T-cell (primary cell): ENCODE measurements around the gene MYO1D. TPM values are rescaled to one million over a fixed set of nuclear protein-coding genes. Genes with fewer than 3 reads are reported as not detected.

Experiments used
- ATAC-seq, 4 experiments: fragments of 200-7000 bp in 3 of 4; fragments of 150-1000 bp in 1 of 4; cut with Tn5 transposase; replicated peaks in 1 of 4; 1 replicate in 3 of 4; 2 replicates in 1 of 4; pipeline ENCODE4 v1.10.0; 2021; ENCODE audit warnings: moderate library complexity in 3 of 4, mild to moderate bottlenecking in 2 of 4, moderate number of reproducible peaks in 1 of 4
- CTCF ChIA-PET, 2 donors: fragments of 300-600 bp; sonication (Branson Sonifier 250); formaldehyde crosslinking; loops; one replicate each; lab custom pipeline; 2022; ENCODE audit warnings: antibody characterized with exemption in 2 of 2; lab: Charles Lee
- POLR2A ChIA-PET, 2 donors: fragments of 300-600 bp; sonication (Branson Sonifier 250); formaldehyde crosslinking; loops; one replicate each; lab custom pipeline; 2022; ENCODE audit warnings: antibody characterized with exemption in 2 of 2; lab: Charles Lee
- DNase-seq, 35 experiments: peaks; one replicate each; pipeline versions ENCODE4 v3.0.0 to v3.0.0-alpha.2; 2013 to 2023
- H3K27ac ChIP-seq: one replicate; pipeline ENCODE4 v1.5.1; 2013; ENCODE audit warnings: low read length
- H3K27me3 ChIP-seq, 2 experiments: replicated peaks in 1 of 2; 1 replicate in 1 of 2; 2 replicates in 1 of 2; pipeline versions ENCODE4 v1.6.1 to v1.7.0; 2013; ENCODE audit warnings: low read length in 1 of 2, mixed read lengths in 1 of 2; ENCODE audit not compliant: control insufficient read depth in 2 of 2, insufficient read depth in 2 of 2; ENCODE audit errors: extremely low read depth in 1 of 2
- H3K36me3 ChIP-seq, 2 donors: 1 replicate in 1 of 2; 2 replicates in 1 of 2; pipeline versions ENCODE4 v1.6.1 to v1.7.0; 2013; ENCODE audit warnings: low read length in 1 of 2; ENCODE audit not compliant: control insufficient read depth in 2 of 2, insufficient read depth in 1 of 2; ENCODE audit errors: extremely low read depth in 1 of 2
- H3K4me1 ChIP-seq, 2 experiments: 1 replicate in 1 of 2; 2 replicates in 1 of 2; pipeline versions ENCODE4 v1.6.1 to v1.7.0; 2013; ENCODE audit warnings: low read length in 2 of 2, mixed read lengths in 1 of 2; ENCODE audit not compliant: insufficient read depth in 2 of 2, control insufficient read depth in 1 of 2; ENCODE audit errors: extremely low read depth in 1 of 2
- H3K4me3 ChIP-seq, 2 donors: 1 replicate in 1 of 2; 2 replicates in 1 of 2; pipeline versions ENCODE4 v1.5.1 to v1.7.0; 2013; ENCODE audit warnings: mild to moderate bottlenecking in 2 of 2, low read length in 1 of 2, moderate library complexity in 1 of 2; ENCODE audit not compliant: control insufficient read depth in 1 of 2; ENCODE audit errors: extremely low read depth in 1 of 2
- H3K9me3 ChIP-seq: 2 replicates; pipeline ENCODE4 v1.7.0; 2013
- H3K27ac Mint-ChIP-seq, 2 donors: one replicate each; pipeline ENCODE4 v1.8.0; 2020 to 2021; ENCODE audit warnings: mild to moderate bottlenecking in 2 of 2, mixed read lengths in 2 of 2
- H3K27me3 Mint-ChIP-seq, 2 donors: one replicate each; pipeline ENCODE4 v1.8.0; 2021 to 2022; ENCODE audit warnings: mixed read lengths in 2 of 2
- H3K36me3 Mint-ChIP-seq: one replicate; pipeline ENCODE4 v1.8.0; 2021; ENCODE audit warnings: mixed read lengths
- H3K4me1 Mint-ChIP-seq, 3 donors: one replicate each; pipeline ENCODE4 v1.8.0; 2020 to 2022; ENCODE audit warnings: mixed read lengths in 3 of 3, mild to moderate bottlenecking in 1 of 3
- H3K4me3 Mint-ChIP-seq, 3 donors: one replicate each; pipeline ENCODE4 v1.8.0; 2020 to 2022; ENCODE audit warnings: mild to moderate bottlenecking in 3 of 3, mixed read lengths in 3 of 3, moderate library complexity in 3 of 3
- H3K9me3 Mint-ChIP-seq, 3 donors: one replicate each; pipeline ENCODE4 v1.8.0; 2020 to 2022; ENCODE audit warnings: mixed read lengths in 3 of 3
- WGBS: methylation state at CpG from one replicate; pipeline ENCODE4 v1.1.5; 2013; ENCODE audit warnings: missing lambda C conversion rate; ENCODE audit not compliant: insufficient coverage; 5-methylcytosine and 5-hydroxymethylcytosine counted together
- total RNA-seq, 35 experiments: library from RNA in 6 of 35; stranded (reverse) in 6 of 35; fragments of 120-200 nt in 1 of 35; gene quantifications; one replicate each; pipeline versions ENCODE4 v1.2.1 to v1.2.4 and lab custom pipeline; 2013 to 2026

Gene MYO1D
- total RNA-seq, 5 donors from 2014 or later (not counting 1 experiment from before 2014, with no cell fraction given), result 8.3 to 11.1 (median 9.5) TPM

- no peak overlapping the region for H3K27ac ChIP-seq
- no peak overlapping the region for H3K4me3 Mint-ChIP-seq
- H3K9me3 Mint-ChIP-seq, result no peaks in the 10 kb centered on the region
- H3K36me3 ChIP-seq, result no peaks in the 10 kb centered on the region
- no peaks in the 10 kb centered on the region for H3K4me1 ChIP-seq
- ATAC-seq (no peak), DNase-seq (no peak)
- no CpG with 5 or more reads among the region's 3 CpGs for WGBS
- H3K4me1 Mint-ChIP-seq, result no peaks in the 10 kb centered on the region
- ChIA-PET POLR2A (no interaction called here), CTCF (no interaction called here)
- no peak overlapping the region for H3K27ac Mint-ChIP-seq
- no peaks in the 10 kb centered on the region for H3K9me3 ChIP-seq
- no peak overlapping the region for H3K4me3 ChIP-seq
- H3K36me3 Mint-ChIP-seq, result peaks cover 2% of the 10 kb centered on the region
- peaks cover 0 to 2% of the 10 kb centered on the region in 2 experiments for H3K27me3 ChIP-seq
- no peaks in the 10 kb centered on the region for H3K27me3 Mint-ChIP-seq
Measured at GRCh38 chr17:32855620-32856019, 21.3 kb downstream of the MYO1D start.

- peaks cover 0 to 2% of the 10 kb centered on the region in 2 experiments for H3K27me3 ChIP-seq
- H3K4me3 ChIP-seq, result no peak overlapping the region
- Mint-ChIP-seq H3K4me3 (no peak overlapping the region), H3K27ac (no peak overlapping the region), H3K4me1 (no peaks in the 10 kb centered on the region), H3K36me3 (peaks cover 2% of the 10 kb centered on the region), H3K27me3 (no peaks in the 10 kb centered on the region), H3K9me3 (no peaks in the 10 kb centered on the region)
- ATAC-seq (no peak), DNase-seq (no peak)
- no CpG with 5 or more reads among the region's 5 CpGs for WGBS
- H3K27ac ChIP-seq, result no peak overlapping the region
- no peaks in the 10 kb centered on the region for H3K4me1 ChIP-seq
- CTCF ChIA-PET, result interaction anchor here in 1 of 2 donors (0.6 to 1.0 kb wide), 2 partner anchors 22 to 73 kb away, joined by 3 read pairs; partner anchors contain the start of genes MYO1D and TMEM98
- no peaks in the 10 kb centered on the region for H3K9me3 ChIP-seq
- POLR2A ChIA-PET, result interaction anchor here in 1 of 2 donors (0.5 kb wide), 1 partner anchor 20 kb away, joined by 5 read pairs; no protein-coding TSS in a partner anchor
- no peaks in the 10 kb centered on the region for H3K36me3 ChIP-seq
Measured at GRCh38 chr17:32854832-32855389, 22.0 kb downstream of the MYO1D start.

- no peak overlapping the region for H3K27ac Mint-ChIP-seq
- no peaks in the 10 kb centered on the region for H3K27me3 Mint-ChIP-seq
- DNase-seq (no peak), ATAC-seq (no peak)
- no peaks in the 10 kb centered on the region for H3K9me3 ChIP-seq
- POLR2A ChIA-PET, result interaction anchor here in 1 of 2 donors (0.5 kb wide), 1 partner anchor 19 kb away, joined by 5 read pairs; no protein-coding TSS in a partner anchor
- no peaks in the 10 kb centered on the region for H3K36me3 ChIP-seq
- H3K4me1 ChIP-seq, result no peaks in the 10 kb centered on the region
- H3K4me1 Mint-ChIP-seq, result no peaks in the 10 kb centered on the region
- no peaks in the 10 kb centered on the region for H3K9me3 Mint-ChIP-seq
- H3K27ac ChIP-seq, result no peak overlapping the region
- no peaks in the 10 kb centered on the region for H3K27me3 ChIP-seq
- no peak overlapping the region for H3K4me3 ChIP-seq
- CTCF ChIA-PET, result interaction anchor here in 1 of 2 donors (0.6 to 1.0 kb wide), 2 partner anchors 23 to 74 kb away, joined by 3 read pairs; partner anchors contain the start of genes MYO1D and TMEM98
- H3K4me3 Mint-ChIP-seq, result no peak overlapping the region
- no CpG with 5 or more reads among the region's 1 CpG for WGBS
- peaks cover 2% of the 10 kb centered on the region for H3K36me3 Mint-ChIP-seq
Measured at GRCh38 chr17:32854207-32854606, 22.7 kb downstream of the MYO1D start.

- no peak overlapping the region for H3K4me3 Mint-ChIP-seq
- no peaks in the 10 kb centered on the region for H3K4me1 ChIP-seq
- ChIA-PET CTCF (no interaction called here), POLR2A (no interaction called here)
- no peaks in the 10 kb centered on the region for H3K36me3 ChIP-seq
- DNase-seq (no peak), ATAC-seq (no peak)
- no peak overlapping the region for H3K4me3 ChIP-seq
- WGBS, result 89% methylated on average over 3 of the region's 3 CpGs
- H3K9me3 ChIP-seq, result no peaks in the 10 kb centered on the region
- H3K4me1 Mint-ChIP-seq, result no peaks in the 10 kb centered on the region
- no peaks in the 10 kb centered on the region for H3K27me3 Mint-ChIP-seq
- H3K27ac Mint-ChIP-seq, result no peak overlapping the region
- H3K9me3 Mint-ChIP-seq, result no peaks in the 10 kb centered on the region
- no peaks in the 10 kb centered on the region for H3K27me3 ChIP-seq
- no peak overlapping the region for H3K27ac ChIP-seq
- peaks cover 2% of the 10 kb centered on the region for H3K36me3 Mint-ChIP-seq
Measured at GRCh38 chr17:32852811-32853210, 24.1 kb downstream of the MYO1D start.

- H3K9me3 Mint-ChIP-seq, result no peaks in the 10 kb centered on the region
- ATAC-seq (no peak), DNase-seq (no peak)
- POLR2A ChIA-PET, result interaction anchor here in 1 of 2 donors (0.7 kb wide), 1 partner anchor 10 kb away, joined by 4 read pairs; no protein-coding TSS in a partner anchor
- H3K36me3 Mint-ChIP-seq, result no peaks in the 10 kb centered on the region
- no peak overlapping the region for H3K27ac Mint-ChIP-seq
- no peak overlapping the region for H3K4me3 Mint-ChIP-seq
- no peaks in the 10 kb centered on the region for H3K27me3 Mint-ChIP-seq
- WGBS, result no CpG with 5 or more reads among the region's 1 CpG
- Histone ChIP-seq H3K36me3 (no peaks in the 10 kb centered on the region), H3K27me3 (no peaks in the 10 kb centered on the region), H3K4me1 (no peaks in the 10 kb centered on the region), H3K27ac (no peak overlapping the region), H3K4me3 (no peak overlapping the region), H3K9me3 (no peaks in the 10 kb centered on the region)
- H3K4me1 Mint-ChIP-seq, result no peaks in the 10 kb centered on the region
- CTCF ChIA-PET, result no interaction called here
Measured at GRCh38 chr17:32849879-32850278, 27.0 kb downstream of the MYO1D start.

GRCh38 chr17:32847977-32848376 lies 28.9 kb downstream of the MYO1D start:
- Mint-ChIP-seq H3K9me3 (no peaks in the 10 kb centered on the region), H3K27me3 (no peaks in the 10 kb centered on the region), H3K36me3 (no peaks in the 10 kb centered on the region), H3K4me1 (no peaks in the 10 kb centered on the region), H3K27ac (no peak overlapping the region), H3K4me3 (no peak overlapping the region)
- POLR2A ChIA-PET, result no interaction called here
- Histone ChIP-seq H3K9me3 (no peaks in the 10 kb centered on the region), H3K4me3 (no peak overlapping the region), H3K36me3 (no peaks in the 10 kb centered on the region), H3K27me3 (no peaks in the 10 kb centered on the region), H3K4me1 (no peaks in the 10 kb centered on the region), H3K27ac (no peak overlapping the region)
- ATAC-seq (no peak), DNase-seq (no peak)
- no CpG with 5 or more reads among the region's 2 CpGs for WGBS
- CTCF ChIA-PET, result interaction anchor here in 1 of 2 donors (1.2 kb wide), 1 partner anchor 189 kb away, joined by 3 read pairs; no protein-coding TSS in a partner anchor
